HepG2 (cell line): ENCODE data around the gene TFB1M. TPM values are rescaled to one million over a fixed set of nuclear protein-coding genes. Genes with fewer than 3 reads are reported as not detected.

Experiments used
- AGO1 ChIP-seq: fragments of 200-400 bp; formaldehyde crosslinking; IDR thresholded peaks from 2 replicates; pipeline ENCODE4 v1.6.1; 2017; ENCODE audit warnings: mild to moderate bottlenecking, low read depth, low read length, moderate library complexity; ENCODE audit not compliant: poor library complexity, severe bottlenecking
- HOXA5 ChIP-seq: sonication (generic); formaldehyde crosslinking; IDR thresholded peaks from 2 replicates; pipeline ENCODE4 v1.4.0; 2020; ENCODE audit warnings: missing genetic modification reagents
- JUNB ChIP-seq: sonication (generic); formaldehyde crosslinking; IDR thresholded peaks from 2 replicates; pipeline ENCODE4 v1.8.0; 2022; ENCODE audit warnings: missing genetic modification reagents, mild to moderate bottlenecking, borderline replicate concordance
- JUND ChIP-seq: sonication (generic); formaldehyde crosslinking; IDR thresholded peaks from 2 replicates; pipeline ENCODE4 v1.8.0; 2022; ENCODE audit warnings: mild to moderate bottlenecking, missing genetic modification reagents
- KLF15 ChIP-seq: sonication (generic); formaldehyde crosslinking; IDR thresholded peaks from 2 replicates; pipeline ENCODE4 v1.8.1; 2023; ENCODE audit warnings: borderline replicate concordance, mild to moderate bottlenecking, inconsistent platforms, missing genetic modification reagents, mixed read lengths
- MIER2 ChIP-seq: IDR thresholded peaks from 2 replicates; pipeline ENCODE4 v1.6.1; 2016; ENCODE audit warnings: missing biosample characterization, missing genetic modification reagents
- RBFOX2 ChIP-seq: fragments of 200-400 bp; formaldehyde crosslinking; IDR thresholded peaks from 2 replicates; pipeline ENCODE4 v1.6.1; 2017; ENCODE audit warnings: low read depth, mild to moderate bottlenecking, low read length
- SRSF9 ChIP-seq: fragments of 200-400 bp; formaldehyde crosslinking; IDR thresholded peaks from 2 replicates; pipeline ENCODE4 v1.6.1; 2018; ENCODE audit warnings: borderline replicate concordance, mild to moderate bottlenecking, low read depth, low read length; ENCODE audit not compliant: insufficient read depth, poor library complexity, severe bottlenecking
- TOPORS ChIP-seq: sonication (generic); formaldehyde crosslinking; IDR thresholded peaks from 2 replicates; pipeline ENCODE4 v1.8.0; 2023; ENCODE audit warnings: mild to moderate bottlenecking, missing genetic modification reagents
- ZIK1 ChIP-seq: sonication (generic); formaldehyde crosslinking; IDR thresholded peaks from 2 replicates; pipeline ENCODE4 v1.5.0; 2020; ENCODE audit warnings: mild to moderate bottlenecking, low read depth, missing genetic modification reagents, borderline replicate concordance
- ZNF101 ChIP-seq: sonication (generic); formaldehyde crosslinking; IDR thresholded peaks from 2 replicates; pipeline ENCODE4 v1.4.0; 2020; ENCODE audit warnings: mild to moderate bottlenecking, low read depth, missing genetic modification reagents, borderline replicate concordance
- ZNF225 ChIP-seq: sonication (generic); formaldehyde crosslinking; IDR thresholded peaks from 2 replicates; pipeline ENCODE4 v1.4.0; 2020; ENCODE audit warnings: mild to moderate bottlenecking, missing genetic modification reagents
- ZNF30 ChIP-seq: sonication (generic); formaldehyde crosslinking; IDR thresholded peaks from 2 replicates; pipeline ENCODE4 v1.5.0; 2020; ENCODE audit warnings: mild to moderate bottlenecking, missing genetic modification reagents
- ZNF547 ChIP-seq: sonication (generic); formaldehyde crosslinking; IDR thresholded peaks from 2 replicates; pipeline ENCODE4 v1.5.1; 2020; ENCODE audit warnings: mild to moderate bottlenecking, missing genetic modification reagents
- ZNF674 ChIP-seq: sonication (generic); formaldehyde crosslinking; IDR thresholded peaks from 2 replicates; pipeline ENCODE4 v1.5.0; 2020; ENCODE audit warnings: low read depth, mild to moderate bottlenecking, missing genetic modification reagents
- ZNF768 ChIP-seq: sonication (generic); formaldehyde crosslinking; IDR thresholded peaks from 2 replicates; pipeline ENCODE4 v1.4.0; 2020; ENCODE audit warnings: missing genetic modification reagents
- polyA plus RNA-seq, 8 experiments: library from polyadenylated mRNA; depleted of rRNA in 3 of 8; stranded (reverse) in 7 of 8; unstranded in 1 of 8; fragments of >200 nt; fragmentation: Illumina TruSeq in 4 of 8; extraction: Trizol in 4 of 8; gene quantifications; 2 replicates each; pipeline versions ENCODE4 v1.2.1 to v1.2.3, GENCODE V29; 2011 to 2016; ENCODE audit warnings: low read depth in 4 of 8, missing spikeins in 1 of 8, mixed read lengths in 1 of 8; ENCODE audit not compliant: insufficient read depth in 1 of 8
- total RNA-seq, 5 experiments: library from RNA; depleted of rRNA; stranded (reverse); fragments of >200 nt; fragmentation: Illumina TruSeq; extraction: Trizol; gene quantifications; 2 replicates each; pipeline ENCODE4 v1.2.3, GENCODE V29; 2016; ENCODE audit warnings: low read depth in 1 of 5
- TF ChIP-seq, protein P1 (sequence below): sonication (generic); formaldehyde crosslinking; IDR thresholded peaks from 2 replicates; pipeline ENCODE4 v1.9.0; 2021; ENCODE audit warnings: mild to moderate bottlenecking, missing genetic modification reagents
- TF ChIP-seq, protein P2 (sequence below): sonication (generic); formaldehyde crosslinking; IDR thresholded peaks from 2 replicates; pipeline ENCODE4 v1.5.0; 2020; ENCODE audit warnings: missing genetic modification reagents
- TF ChIP-seq, protein P3 (sequence below): sonication (generic); formaldehyde crosslinking; IDR thresholded peaks from 2 replicates; pipeline ENCODE4 v1.5.0; 2020; ENCODE audit warnings: missing genetic modification reagents
- TF ChIP-seq, protein P4 (sequence below): IDR thresholded peaks from 2 replicates; pipeline ENCODE4 v1.6.1; 2012; ENCODE audit warnings: inconsistent platforms

The TFB1M gene
- total and polyA plus RNA-seq, 2 of the 13 experiments (the other 11 are each of a cell fraction or from before 2014, with no cell fraction given) = 91.4 to 122 TPM

DNA sequence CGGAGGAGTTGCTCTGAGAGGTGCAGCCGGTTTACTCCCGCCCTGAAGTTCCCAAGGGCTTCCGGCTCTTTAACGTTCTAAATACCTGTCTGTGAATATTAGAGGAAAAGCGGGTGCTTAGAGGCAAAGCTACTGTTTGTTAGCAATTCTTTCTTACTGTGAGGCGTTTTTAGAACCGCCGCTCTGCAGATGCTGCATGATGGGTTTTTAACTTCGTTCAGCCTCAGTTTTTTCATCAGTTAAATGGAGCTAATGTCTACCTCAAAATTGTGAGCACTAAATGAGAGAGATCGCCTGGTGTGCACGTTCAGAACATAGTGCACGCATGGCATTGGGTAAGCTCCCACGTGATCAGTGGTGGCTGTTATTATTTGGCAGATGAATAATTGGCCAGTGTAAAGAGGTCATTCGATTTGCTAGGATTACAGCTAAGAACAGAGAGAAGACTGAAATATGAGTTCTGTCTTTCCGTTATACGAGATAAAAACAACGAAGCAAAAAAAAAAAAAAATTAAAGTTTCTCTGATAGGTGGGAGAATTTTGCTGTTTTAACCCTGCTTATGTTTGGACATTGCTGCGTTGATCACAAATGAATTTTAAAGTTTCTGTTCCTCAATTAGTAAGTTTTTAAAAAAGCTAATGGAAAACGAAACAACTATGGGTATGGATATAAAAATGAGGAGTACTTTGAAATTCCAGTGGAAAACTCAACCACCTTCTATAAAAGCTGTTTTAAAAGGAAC lies 660 bp upstream of the TFB1M start (continued):
- TF ChIP-seq, protein P1, sequence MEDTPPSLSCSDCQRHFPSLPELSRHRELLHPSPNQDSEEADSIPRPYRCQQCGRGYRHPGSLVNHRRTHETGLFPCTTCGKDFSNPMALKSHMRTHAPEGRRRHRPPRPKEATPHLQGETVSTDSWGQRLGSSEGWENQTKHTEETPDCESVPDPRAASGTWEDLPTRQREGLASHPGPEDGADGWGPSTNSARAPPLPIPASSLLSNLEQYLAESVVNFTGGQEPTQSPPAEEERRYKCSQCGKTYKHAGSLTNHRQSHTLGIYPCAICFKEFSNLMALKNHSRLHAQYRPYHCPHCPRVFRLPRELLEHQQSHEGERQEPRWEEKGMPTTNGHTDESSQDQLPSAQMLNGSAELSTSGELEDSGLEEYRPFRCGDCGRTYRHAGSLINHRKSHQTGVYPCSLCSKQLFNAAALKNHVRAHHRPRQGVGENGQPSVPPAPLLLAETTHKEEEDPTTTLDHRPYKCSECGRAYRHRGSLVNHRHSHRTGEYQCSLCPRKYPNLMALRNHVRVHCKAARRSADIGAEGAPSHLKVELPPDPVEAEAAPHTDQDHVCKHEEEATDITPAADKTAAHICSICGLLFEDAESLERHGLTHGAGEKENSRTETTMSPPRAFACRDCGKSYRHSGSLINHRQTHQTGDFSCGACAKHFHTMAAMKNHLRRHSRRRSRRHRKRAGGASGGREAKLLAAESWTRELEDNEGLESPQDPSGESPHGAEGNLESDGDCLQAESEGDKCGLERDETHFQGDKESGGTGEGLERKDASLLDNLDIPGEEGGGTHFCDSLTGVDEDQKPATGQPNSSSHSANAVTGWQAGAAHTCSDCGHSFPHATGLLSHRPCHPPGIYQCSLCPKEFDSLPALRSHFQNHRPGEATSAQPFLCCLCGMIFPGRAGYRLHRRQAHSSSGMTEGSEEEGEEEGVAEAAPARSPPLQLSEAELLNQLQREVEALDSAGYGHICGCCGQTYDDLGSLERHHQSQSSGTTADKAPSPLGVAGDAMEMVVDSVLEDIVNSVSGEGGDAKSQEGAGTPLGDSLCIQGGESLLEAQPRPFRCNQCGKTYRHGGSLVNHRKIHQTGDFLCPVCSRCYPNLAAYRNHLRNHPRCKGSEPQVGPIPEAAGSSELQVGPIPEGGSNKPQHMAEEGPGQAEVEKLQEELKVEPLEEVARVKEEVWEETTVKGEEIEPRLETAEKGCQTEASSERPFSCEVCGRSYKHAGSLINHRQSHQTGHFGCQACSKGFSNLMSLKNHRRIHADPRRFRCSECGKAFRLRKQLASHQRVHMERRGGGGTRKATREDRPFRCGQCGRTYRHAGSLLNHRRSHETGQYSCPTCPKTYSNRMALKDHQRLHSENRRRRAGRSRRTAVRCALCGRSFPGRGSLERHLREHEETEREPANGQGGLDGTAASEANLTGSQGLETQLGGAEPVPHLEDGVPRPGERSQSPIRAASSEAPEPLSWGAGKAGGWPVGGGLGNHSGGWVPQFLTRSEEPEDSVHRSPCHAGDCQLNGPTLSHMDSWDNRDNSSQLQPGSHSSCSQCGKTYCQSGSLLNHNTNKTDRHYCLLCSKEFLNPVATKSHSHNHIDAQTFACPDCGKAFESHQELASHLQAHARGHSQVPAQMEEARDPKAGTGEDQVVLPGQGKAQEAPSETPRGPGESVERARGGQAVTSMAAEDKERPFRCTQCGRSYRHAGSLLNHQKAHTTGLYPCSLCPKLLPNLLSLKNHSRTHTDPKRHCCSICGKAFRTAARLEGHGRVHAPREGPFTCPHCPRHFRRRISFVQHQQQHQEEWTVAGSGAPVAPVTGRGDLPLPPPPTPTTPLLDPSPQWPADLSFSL (CRISPR knock-in tag) = no peak
- TF ChIP-seq AGO1 (no peak), ZNF768 (CRISPR knock-in tag) (no peak), ZIK1 (CRISPR knock-in tag) (no peak; the same call in 1 of the 2 replicates), ZNF225 (no peak), HOXA5 (CRISPR knock-in tag) (peak; percentile 39; the same call in 1 of the 2 replicates), KLF15 (CRISPR knock-in tag) (peak; percentile 86; the same call in 1 of the 2 replicates), ZNF547 (CRISPR knock-in tag) (peak; percentile 54; the same call in 1 of the 2 replicates), ZNF101 (no peak), MIER2 (peak; percentile 70; the same call in 1 of the 2 replicates), ZNF30 (no peak), SRSF9 (no peak), JUNB (peak; percentile 73; the same call in 1 of the 2 replicates), JUND (peak; percentile 33; the same call in 1 of the 2 replicates), ZNF674 (CRISPR knock-in tag) (no peak), TOPORS (CRISPR knock-in tag) (peak; percentile 7; the same call in 1 of the 2 replicates), RBFOX2 (no peak)
- TF ChIP-seq, protein P2, sequence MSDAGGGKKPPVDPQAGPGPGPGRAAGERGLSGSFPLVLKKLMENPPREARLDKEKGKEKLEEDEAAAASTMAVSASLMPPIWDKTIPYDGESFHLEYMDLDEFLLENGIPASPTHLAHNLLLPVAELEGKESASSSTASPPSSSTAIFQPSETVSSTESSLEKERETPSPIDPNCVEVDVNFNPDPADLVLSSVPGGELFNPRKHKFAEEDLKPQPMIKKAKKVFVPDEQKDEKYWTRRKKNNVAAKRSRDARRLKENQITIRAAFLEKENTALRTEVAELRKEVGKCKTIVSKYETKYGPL (CRISPR knock-in tag) = peak; percentile 66
- TF ChIP-seq, protein P3, sequence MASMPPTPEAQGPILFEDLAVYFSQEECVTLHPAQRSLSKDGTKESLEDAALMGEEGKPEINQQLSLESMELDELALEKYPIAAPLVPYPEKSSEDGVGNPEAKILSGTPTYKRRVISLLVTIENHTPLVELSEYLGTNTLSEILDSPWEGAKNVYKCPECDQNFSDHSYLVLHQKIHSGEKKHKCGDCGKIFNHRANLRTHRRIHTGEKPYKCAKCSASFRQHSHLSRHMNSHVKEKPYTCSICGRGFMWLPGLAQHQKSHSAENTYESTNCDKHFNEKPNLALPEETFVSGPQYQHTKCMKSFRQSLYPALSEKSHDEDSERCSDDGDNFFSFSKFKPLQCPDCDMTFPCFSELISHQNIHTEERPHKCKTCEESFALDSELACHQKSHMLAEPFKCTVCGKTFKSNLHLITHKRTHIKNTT (CRISPR knock-in tag) = no peak
- TF ChIP-seq, protein P4, sequence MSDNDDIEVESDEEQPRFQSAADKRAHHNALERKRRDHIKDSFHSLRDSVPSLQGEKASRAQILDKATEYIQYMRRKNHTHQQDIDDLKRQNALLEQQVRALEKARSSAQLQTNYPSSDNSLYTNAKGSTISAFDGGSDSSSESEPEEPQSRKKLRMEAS = peak; percentile 98
